ENCODE data around the gene CCL21.

Gene CCL21

GRCh38 chr9:34669809-34670562 lies 40.0 kb downstream of the CCL21 start:
- DNase-seq (ENCODE audit: low spot score): no peak

- peak; percentile 91 for DNase-seq (ENCODE audit: low spot score)
Measured at GRCh38 chr9:34665381-34666250, 44.3 kb downstream of the CCL21 start.

GRCh38 chr9:34665067-34665380 lies 44.9 kb downstream of the CCL21 start:
- no peak for DNase-seq (ENCODE audit: low spot score)

GRCh38 chr9:34664281-34665066 lies 45.5 kb downstream of the CCL21 start:
- peak; percentile 86 for DNase-seq (ENCODE audit: low spot score)

- DNase-seq (ENCODE audit: low spot score): peak; percentile 87
Measured at GRCh38 chr9:34663303-34663605, 46.7 kb downstream of the CCL21 start.

GRCh38 chr9:34662526-34663302 lies 47.2 kb downstream of the CCL21 start, which contains the start of gene CCL27:
CCL27 (minus strand) TSS chr9:34662657; CDS start chr9:34662633, 24 bp downstream.
- DNase-seq (ENCODE audit: low spot score): peak; percentile 69

GRCh38 chr9:34659592-34660253 lies 50.2 kb downstream of the CCL21 start:
- DNase-seq (ENCODE audit: low spot score): peak; percentile 25
